ENCODE measurements around the gene CX3CL1. TPM values are rescaled to one million over a fixed set of nuclear protein-coding genes. Genes with fewer than 3 reads are reported as not detected.

The CX3CL1 gene
- polyA plus RNA-seq, 1 donor = 23.5 TPM

GRCh38 chr16:57403965-57404817 lies 31.9 kb downstream of the CX3CL1 start, which contains the start of gene CCL17:
Gene CCL17 (plus strand): TSS chr16:57404767. CDS start chr16:57413933, 9,166 bp downstream.
- DNase-seq = no peak

DNA sequence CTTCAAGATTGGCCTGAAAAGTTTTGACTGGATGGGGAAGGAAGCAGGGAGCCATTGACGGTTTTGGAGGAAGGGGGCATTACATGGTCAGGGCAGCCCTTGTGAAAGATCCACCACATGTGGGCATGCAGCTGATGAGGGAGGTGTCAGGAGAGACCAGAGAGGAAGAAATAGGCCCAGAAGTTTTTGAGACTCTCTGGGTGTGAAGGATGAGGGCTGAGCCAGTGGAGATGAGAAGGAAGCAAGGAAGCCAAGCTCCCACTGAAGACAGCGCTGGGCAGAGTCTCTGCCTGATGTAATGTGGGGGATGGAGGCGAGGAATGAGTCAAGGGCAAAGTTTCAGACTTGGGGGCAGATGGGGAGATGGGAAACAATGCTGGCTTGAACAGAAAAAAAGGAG lies 32.8 kb downstream of the CX3CL1 start:
- no peak for DNase-seq

- no peak for DNase-seq
Measured at GRCh38 chr16:57406881-57407280, 34.6 kb downstream of the CX3CL1 start.

GRCh38 chr16:57407521-57408353 lies 35.4 kb downstream of the CX3CL1 start:
- DNase-seq = no peak

DNA sequence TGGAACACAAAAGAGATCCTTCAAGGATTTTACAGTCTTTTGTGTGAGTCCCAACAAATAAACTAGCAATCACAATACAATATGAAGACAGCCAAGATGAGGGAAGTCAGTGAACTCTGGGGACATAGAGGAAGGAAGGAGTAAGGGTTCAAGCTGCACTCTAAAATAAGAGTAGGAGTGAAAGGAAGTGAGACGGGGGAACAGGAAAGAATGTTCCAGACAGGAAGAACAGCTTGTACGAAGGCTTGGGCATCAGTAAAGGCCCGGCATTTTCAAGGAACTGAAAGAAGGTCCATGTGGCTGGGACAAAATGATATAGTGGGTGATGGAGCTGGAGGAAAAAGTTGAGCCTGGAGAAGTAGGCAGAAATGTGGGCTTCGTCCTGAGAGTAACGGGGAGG lies 36.8 kb downstream of the CX3CL1 start:
- DNase-seq = no peak

GRCh38 chr16:57409870-57410587 lies 37.7 kb downstream of the CX3CL1 start:
- DNase-seq = no peak

DNA sequence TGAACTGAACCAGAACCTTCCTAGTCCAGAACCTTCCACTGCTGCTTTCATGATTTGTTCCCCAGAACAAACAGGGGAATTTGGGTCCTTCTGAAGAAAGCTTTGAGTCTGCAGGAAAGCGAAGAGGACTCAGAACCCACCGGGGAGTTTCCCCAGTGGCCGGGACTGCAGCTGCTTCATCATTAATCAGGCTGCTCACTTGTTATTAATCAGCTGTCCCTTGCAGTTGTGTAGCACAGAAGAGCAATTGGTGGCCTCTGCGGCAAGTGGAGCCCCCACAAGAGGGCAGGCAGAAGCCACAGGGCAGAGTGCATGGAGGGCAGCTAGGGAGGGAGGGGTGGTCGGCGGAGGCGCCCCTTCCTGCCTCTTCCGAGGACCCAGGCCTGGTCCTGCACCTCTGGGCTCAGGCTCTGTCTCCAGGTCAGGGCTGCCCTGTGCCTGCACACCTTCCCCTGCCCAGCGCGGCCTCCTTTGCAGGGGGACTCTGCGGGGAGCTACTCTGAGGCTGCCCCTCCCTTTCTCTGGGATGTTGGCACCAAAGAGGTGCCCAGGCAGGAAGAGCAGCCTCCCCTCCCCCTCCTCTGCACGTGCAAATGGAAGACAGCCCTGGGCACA lies 39.2 kb downstream of the CX3CL1 start:
- DNase-seq = no peak

- DNase-seq = no peak
Measured at GRCh38 chr16:57412584-57412983, 40.3 kb downstream of the CX3CL1 start.

DNA sequence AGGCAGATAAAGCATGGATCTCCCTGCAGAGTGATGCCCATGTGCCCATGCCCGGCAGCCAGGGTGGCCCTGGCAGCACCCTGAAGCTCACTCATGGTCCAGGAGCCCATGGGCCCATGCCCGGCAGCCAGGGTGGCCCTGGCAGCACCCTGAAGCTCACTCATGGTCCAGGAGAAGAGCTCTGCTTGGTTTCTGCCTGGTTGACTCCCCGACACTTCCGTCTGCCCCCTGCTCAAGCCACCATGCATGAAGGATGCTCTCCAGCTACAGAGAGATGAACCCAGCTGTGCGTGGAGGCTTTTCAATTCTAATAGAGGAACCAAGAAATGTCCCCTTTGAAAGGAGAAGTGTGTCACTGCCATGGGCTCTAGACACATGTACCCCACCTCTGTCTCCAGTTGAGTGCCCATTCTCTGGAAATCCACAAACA lies 41.0 kb downstream of the CX3CL1 start:
- DNase-seq = no peak

GRCh38 chr16:57413733-57414132 lies 41.4 kb downstream of the CX3CL1 start:
- no peak for DNase-seq

- DNase-seq = no peak
Measured at GRCh38 chr16:57416084-57416483, 43.8 kb downstream of the CX3CL1 start.

GRCh38 chr16:57419506-57419905 lies 47.2 kb downstream of the CX3CL1 start:
- no peak for DNase-seq

- DNase-seq = peak; percentile 75
Measured at GRCh38 chr16:57422026-57422944, 50.0 kb downstream of the CX3CL1 start.

DNA sequence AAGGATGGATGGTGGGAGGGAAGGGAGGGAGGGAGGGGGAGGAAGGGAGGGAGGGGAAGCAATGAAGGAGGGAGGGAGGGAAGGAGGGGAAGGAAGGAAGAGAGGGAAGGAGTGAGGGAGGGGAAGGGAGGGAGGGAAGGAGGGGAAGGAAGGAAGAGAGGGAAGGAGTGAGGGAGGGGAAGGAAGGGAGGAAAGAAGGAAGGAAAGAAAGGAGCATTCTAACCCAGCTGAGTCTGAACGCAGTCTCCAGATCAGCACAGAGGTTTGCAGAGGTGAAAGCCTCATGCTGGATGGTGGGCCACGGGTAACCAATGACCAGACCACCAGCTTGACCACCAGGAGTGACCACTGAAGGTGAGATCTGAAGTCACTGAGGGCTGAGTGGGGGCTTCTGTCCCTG lies 50.9 kb downstream of the CX3CL1 start:
- no peak for DNase-seq

- no peak for DNase-seq
Measured at GRCh38 chr16:57424583-57424982, 52.3 kb downstream of the CX3CL1 start.

DNA sequence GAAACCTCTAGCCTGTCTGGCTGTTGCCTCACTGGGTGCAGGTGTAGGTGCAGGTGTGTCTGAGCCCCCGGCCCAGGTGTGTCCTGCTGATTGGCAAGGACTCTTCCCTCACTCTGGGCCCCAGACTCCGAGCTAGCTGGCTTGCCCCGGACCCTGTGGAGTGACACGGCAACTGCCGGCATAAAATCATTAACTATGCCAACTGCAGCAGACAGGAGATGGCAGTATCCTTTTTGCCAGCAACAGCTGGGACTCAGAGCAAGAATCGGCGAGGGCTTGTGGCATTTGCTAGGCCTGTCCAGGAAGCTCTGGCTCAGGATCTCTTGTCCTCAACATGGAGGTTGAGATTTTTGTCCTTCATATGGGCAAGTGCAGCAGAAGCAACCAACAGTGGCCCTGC lies 54.1 kb downstream of the CX3CL1 start:
- no peak for DNase-seq

- DNase-seq = no peak
Measured at GRCh38 chr16:57427307-57427706, 55.0 kb downstream of the CX3CL1 start.

DNA sequence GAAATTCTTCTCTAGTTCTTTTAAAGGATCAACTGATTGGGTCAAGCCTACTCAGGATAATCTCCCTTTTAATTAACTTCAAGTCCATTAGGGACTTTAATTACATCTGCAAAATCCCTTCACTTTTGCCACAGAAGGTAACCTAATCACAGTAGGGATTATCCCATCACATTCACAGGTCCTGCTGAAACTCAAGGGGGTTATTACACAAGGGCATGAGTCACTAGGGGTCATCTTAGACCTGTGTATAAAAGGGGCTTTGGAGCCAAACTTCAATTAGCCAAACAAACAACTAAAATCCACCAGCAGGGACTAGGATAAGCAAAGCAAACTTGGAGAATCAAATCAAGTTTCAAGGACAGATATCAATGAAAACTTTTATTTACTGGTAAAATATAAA lies 55.5 kb downstream of the CX3CL1 start:
- no peak for DNase-seq

GRCh38 chr16:57430955-57431354 lies 58.7 kb downstream of the CX3CL1 start:
- no peak for DNase-seq

GRCh38 chr16:57432505-57432904 lies 60.2 kb downstream of the CX3CL1 start:
- DNase-seq = no peak

- no peak for DNase-seq
Measured at GRCh38 chr16:57432989-57433388, 60.7 kb downstream of the CX3CL1 start.
